Stomach (tissue), 4 donors: ENCODE results near the gene MAPRE2.

Experiments used
- CTCF ChIP-seq, 7 experiments: fragments of 450-650 bp in 4 of 7; fragments of 200-600 bp in 3 of 7; sonication (generic) in 3 of 7; IDR thresholded peaks; one replicate each; pipeline ENCODE4 v1.5.1; 2016 to 2019; ENCODE audit warnings: antibody characterized with exemption in 7 of 7, control low read depth in 2 of 7, mild to moderate bottlenecking in 1 of 7
- POLR2A ChIP-seq, 4 donors: fragments of 450-650 bp; IDR thresholded peaks; one replicate each; pipeline ENCODE4 v1.6.1; 2016; ENCODE audit warnings: antibody characterized with exemption in 4 of 4, control low read depth in 2 of 4, mild to moderate bottlenecking in 1 of 4, moderate library complexity in 1 of 4
- POLR2AphosphoS5 ChIP-seq, 3 donors: sonication (generic); formaldehyde crosslinking; IDR thresholded peaks; one replicate each; pipeline ENCODE4 v1.6.1; 2016; ENCODE audit warnings: antibody characterized with exemption in 3 of 3

DNA sequence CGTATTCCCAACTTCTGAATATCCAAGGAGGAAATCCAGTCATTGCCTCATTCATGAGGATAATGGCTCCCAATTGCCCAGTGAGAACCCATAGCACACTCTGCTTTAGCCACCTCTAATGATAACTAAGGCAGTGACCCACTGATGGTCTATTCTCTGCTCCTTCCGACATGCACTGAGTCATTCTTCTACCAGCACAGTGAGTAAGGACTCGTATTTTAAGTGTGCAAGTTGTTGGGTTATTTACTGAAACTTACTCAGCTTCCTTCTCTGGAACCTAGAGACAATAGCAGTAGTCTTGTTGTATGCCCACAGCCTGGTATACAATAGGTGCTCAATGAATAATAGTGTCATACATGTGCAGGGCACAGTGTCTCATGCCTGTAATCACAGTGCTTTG, 118.6 kb downstream of the MAPRE2 start:
- TF ChIP-seq CTCF (IDR thresholded peaks at IDR 0.05) (no peak), POLR2A (IDR thresholded peaks at IDR 0.05) (no peak), POLR2AphosphoS5 (IDR thresholded peaks at IDR 0.05) (no peak)
